Heart left ventricle (tissue), 16 donors: ENCODE measurements around the gene PTRH1. TPM values are rescaled to one million over a fixed set of nuclear protein-coding genes. Genes with fewer than 3 reads are reported as not detected.

ENCODE experiments used
- ATAC-seq, 4 donors: fragments of 200-7000 bp; cut with Tn5 transposase; one replicate each; pipeline ENCODE4 v1.9.1; 2020 to 2022; ENCODE audit warnings: moderate library complexity in 4 of 4, mild to moderate bottlenecking in 3 of 4, moderate number of reproducible peaks in 1 of 4
- DNase-seq, 5 donors: peaks; one replicate each; pipeline ENCODE4 v3.0.0-alpha.2; 2020
- H3K27ac ChIP-seq, 12 donors: fragments of 200-600 bp; sonication (generic) in 4 of 12; one replicate each; pipeline versions ENCODE4 v1.5.0 to v1.8.0; 2016 to 2022; ENCODE audit warnings: mild to moderate bottlenecking in 2 of 12
- H3K27me3 ChIP-seq, 9 donors: fragments of 200-600 bp; sonication (generic) in 2 of 9; one replicate each; pipeline versions ENCODE4 v1.5.1 to v1.8.0; 2016 to 2022; ENCODE audit warnings: mild to moderate bottlenecking in 3 of 9
- H3K36me3 ChIP-seq, 9 donors: fragments of 200-600 bp; sonication (generic) in 2 of 9; one replicate each; pipeline versions ENCODE4 v1.5.0 to v1.8.0; 2018 to 2022; ENCODE audit warnings: mild to moderate bottlenecking in 2 of 9
- H3K4me1 ChIP-seq, 12 donors: fragments of 200-600 bp; sonication (generic) in 4 of 12; one replicate each; pipeline versions ENCODE4 v1.5.0 to v1.8.0; 2016 to 2022; ENCODE audit warnings: mild to moderate bottlenecking in 3 of 12
- H3K4me3 ChIP-seq, 12 donors: fragments of 200-600 bp; sonication (generic) in 4 of 12; one replicate each; pipeline versions ENCODE4 v1.5.0 to v1.8.0; 2017 to 2022; ENCODE audit warnings: mild to moderate bottlenecking in 9 of 12, moderate library complexity in 4 of 12
- H3K9me3 ChIP-seq, 12 donors: fragments of 200-600 bp; sonication (generic) in 4 of 12; one replicate each; pipeline versions ENCODE4 v1.5.0 to v1.8.0; 2016 to 2022; ENCODE audit warnings: mild to moderate bottlenecking in 1 of 12
- CTCF ChIP-seq, 12 donors: fragments of 200-600 bp; sonication (generic) in 4 of 12; IDR thresholded peaks; one replicate each; pipeline versions ENCODE4 v1.5.0 to v1.8.0; 2018 to 2022; ENCODE audit warnings: antibody characterized with exemption in 12 of 12, mild to moderate bottlenecking in 5 of 12
- POLR2A ChIP-seq, 2 donors: fragments of 450-650 bp; IDR thresholded peaks; one replicate each; pipeline ENCODE4 v1.6.1; 2017; ENCODE audit warnings: antibody characterized with exemption in 2 of 2, mild to moderate bottlenecking in 2 of 2, moderate library complexity in 2 of 2
- WGBS, 4 donors: extraction: QIAGEN DNeasy Blood & Tissue Kit in 2 of 4; methylation state at CpG; one replicate each; pipeline versions ENCODE4 v1.1.5 to v1.1.7; 2013 to 2018; 5-methylcytosine and 5-hydroxymethylcytosine counted together
- intact Hi-C, 10 donors: fragments of 100-400 bp; cut with DNase I; formaldehyde crosslinking; loops; one replicate each; pipeline versions ENCODE4 v1.11.1 to v1.14.2; 2022
- polyA plus RNA-seq, 2 donors: library from polyadenylated mRNA; stranded (reverse); fragments of 200-250 nt; gene quantifications; one replicate each; pipeline ENCODE4 v1.2.3, GENCODE V29; 2013
- total RNA-seq, 9 donors: library from RNA; depleted of rRNA in 2 of 9; stranded (reverse); fragments of >200 nt in 2 of 9; fragmentation: NEBNext Ultra II Directional in 3 of 9; extraction: Animal tissue kit (Norgen Biotek cat#: 25700) in 3 of 9; gene quantifications; one replicate each; pipeline versions ENCODE4 v1.1.0 to v1.2.4, GENCODE V29; 2016 to 2023
- donor health status: ischemic (EF 13 %, LVEDD 7.1; RV severe dilation, severe dysfunction).
- donor health status: healthy with polysubstance abuse.
- donor health status: DM: no; HTN: yes; CAD: no.
- donor health status: DM: no; HTN: no; CAD: no.
- donor health status: ischemic (EF 25% LVEDD 6.9; RV normal size, moderate dysfunction).
- donor health status: ischemic (EF 25% LVEDD 5.7; RV mildly dilated, moderate dysfunction).
- donor health status: healthy.
- donor health status: DM: yes; HTN: yes; CAD: no.
- donor health status: ischemic (EF 35%, LVEDD 5.7; RV mildly dilated, moderate dysfunction).
- donor health status: nonischemic (EF 11% LVEDD 7.7; RV severe dilation, severe dysfunction).
- donor health status: DM: yes; HTN: yes; CAD: no.
- donor health status: PGD.
- donor health status: ischemic (EF 29% LVEDD 5.4; RV normal size, mild dysfunction).
- donor health status: nonischemic (EF 23%, LVEDD 6.1; RV moderate dilation, normal function).

Gene PTRH1
- total and polyA plus RNA-seq, 11 donors = 7.3 to 44.7 (median 14.0) TPM

GRCh38 chr9:127733614-127734013, 18.2 kb upstream of the PTRH1 start:
- peaks cover 0 to 33% (median 25%) of the 10 kb centered on the region in 9 donors for H3K36me3 ChIP-seq
- peak overlapping the region in 1 of 12 donors; percentile 82 for H3K4me3 ChIP-seq
- peaks cover 0 to 24% (median 13%) of the 10 kb centered on the region in 12 donors for H3K4me1 ChIP-seq
- intact Hi-C loops = loop anchor here (1.0 to 10.0 kb wide), 17 partner anchors 51 to 231 kb away; partner anchors contain the start of gene ST6GALNAC4 (in 1 of the 10)
- H3K9me3 ChIP-seq = no peaks in the 10 kb centered on the region
- peak overlapping the region in 1 of 12 donors; percentile 15 for H3K27ac ChIP-seq
- no peak for DNase-seq
- no peak for TF ChIP-seq POLR2A (IDR thresholded peaks at IDR 0.05)
- TF ChIP-seq CTCF (IDR thresholded peaks at IDR 0.05) = no peak
- 79 to 84% (median 82%) methylated on average over 2 of the region's 2 CpGs for WGBS, 4 donors
- ATAC-seq = no peak
- no peaks in the 10 kb centered on the region for H3K27me3 ChIP-seq

GRCh38 chr9:127732444-127732843, 17.0 kb upstream of the PTRH1 start:
- no peak for ATAC-seq
- Histone ChIP-seq H3K4me1 (peaks cover 0 to 24% (median 13%) of the 10 kb centered on the region in 12 donors), H3K36me3 (peaks cover 0 to 23% (median 17%) of the 10 kb centered on the region in 9 donors), H3K27me3 (no peaks in the 10 kb centered on the region), H3K27ac (no peak overlapping the region), H3K9me3 (no peaks in the 10 kb centered on the region), H3K4me3 (no peak overlapping the region)
- no peak for DNase-seq
- intact Hi-C loops = loop anchor here in 9 of 10 donors (2.0 to 10.0 kb wide), 8 partner anchors 65 to 230 kb away; no protein-coding TSS in a partner anchor
- no peak for TF ChIP-seq CTCF (IDR thresholded peaks at IDR 0.05)
- no peak for TF ChIP-seq POLR2A (IDR thresholded peaks at IDR 0.05)
- 92 to 96% (median 95%) methylated on average over 19 to 21 of the region's 21 CpGs for WGBS, 4 donors

GRCh38 chr9:127731938-127732337, 16.5 kb upstream of the PTRH1 start:
- Histone ChIP-seq H3K36me3 (peaks cover 0 to 23% (median 17%) of the 10 kb centered on the region in 9 donors), H3K9me3 (no peaks in the 10 kb centered on the region), H3K4me1 (peaks cover 0 to 24% (median 13%) of the 10 kb centered on the region in 12 donors), H3K27me3 (no peaks in the 10 kb centered on the region), H3K27ac (no peak overlapping the region), H3K4me3 (no peak overlapping the region)
- WGBS, 4 donors = 72 to 85% (median 77%) methylated on average over 10 to 16 of the region's 16 CpGs
- ATAC-seq (no peak), DNase-seq (no peak)
- intact Hi-C loops = loop anchor here in 9 of 10 donors (2.0 to 10.0 kb wide), 8 partner anchors 65 to 230 kb away; no protein-coding TSS in a partner anchor
- TF ChIP-seq CTCF (IDR thresholded peaks at IDR 0.05) = no peak
- no peak for TF ChIP-seq POLR2A (IDR thresholded peaks at IDR 0.05)

- no peak for DNase-seq
- Histone ChIP-seq H3K9me3 (no peaks in the 10 kb centered on the region), H3K4me1 (peaks cover 0 to 24% (median 13%) of the 10 kb centered on the region in 12 donors), H3K4me3 (no peak overlapping the region), H3K27me3 (no peaks in the 10 kb centered on the region), H3K27ac (no peak overlapping the region), H3K36me3 (peaks cover 0 to 23% (median 17%) of the 10 kb centered on the region in 9 donors)
- TF ChIP-seq CTCF (IDR thresholded peaks at IDR 0.05) (no peak), POLR2A (IDR thresholded peaks at IDR 0.05) (no peak)
- ATAC-seq = no peak
- intact Hi-C loops = loop anchor here in 9 of 10 donors (1.0 to 10.0 kb wide), 8 partner anchors 64 to 229 kb away; no protein-coding TSS in a partner anchor
- 82 to 96% (median 92%) methylated on average over 2 to 9 of the region's 9 CpGs for WGBS, 4 donors
These were observed 15.4 kb upstream of the PTRH1 start for GRCh38 chr9:127730799-127731410.
